Vagina (tissue), 2 donors: Measurements from ENCODE around the gene KCNG1. TPM values are rescaled to one million over a fixed set of nuclear protein-coding genes. Genes with fewer than 3 reads are reported as not detected.
"Not testable (repeated sequence)": the region's sequence is repeated elsewhere in the genome, so short reads cannot be mapped to it uniquely, and the experiment has no call there.

Source experiments
- DNase-seq, 2 donors: peaks; one replicate each; pipeline ENCODE4 v3.0.0-alpha.2; 2017; ENCODE audit errors: extremely low spot score in 2 of 2
- H3K27ac ChIP-seq: fragments of 200-600 bp; sonication (generic); one replicate; pipeline ENCODE4 v1.5.1; 2019
- H3K27me3 ChIP-seq: fragments of 200-600 bp; sonication (generic); one replicate; pipeline ENCODE4 v1.5.1; 2019
- H3K36me3 ChIP-seq, 2 donors: fragments of 200-600 bp; sonication (generic); one replicate each; pipeline ENCODE4 v1.5.1; 2017 to 2019
- H3K4me1 ChIP-seq: fragments of 200-600 bp; sonication (generic); one replicate; pipeline ENCODE4 v1.5.1; 2019
- H3K4me3 ChIP-seq, 2 donors: fragments of 200-600 bp; sonication (generic); 1 replicate in 1 of 2; 2 replicates in 1 of 2; pipeline ENCODE4 v1.5.1; 2016 to 2019
- H3K9me3 ChIP-seq: fragments of 200-600 bp; sonication (generic); one replicate; pipeline ENCODE4 v1.5.1; 2019
- CTCF ChIP-seq, 3 experiments: fragments of 450-650 bp in 2 of 3; fragments of 200-600 bp in 1 of 3; sonication (generic) in 1 of 3; IDR thresholded peaks; one replicate each; pipeline ENCODE4 v1.5.1; 2017 to 2019; ENCODE audit warnings: antibody characterized with exemption in 3 of 3, mild to moderate bottlenecking in 2 of 3, moderate library complexity in 2 of 3
- POLR2A ChIP-seq, 2 donors: fragments of 450-650 bp; IDR thresholded peaks; one replicate each; pipeline ENCODE4 v1.6.1; 2017; ENCODE audit warnings: antibody characterized with exemption in 2 of 2, mild to moderate bottlenecking in 2 of 2, moderate library complexity in 2 of 2
- POLR2AphosphoS5 ChIP-seq, 2 donors: sonication (generic); formaldehyde crosslinking; IDR thresholded peaks; one replicate each; pipeline ENCODE4 v1.9.0; 2017; ENCODE audit warnings: antibody characterized with exemption in 2 of 2, mild to moderate bottlenecking in 2 of 2, low read depth in 1 of 2; ENCODE audit not compliant: insufficient read depth in 1 of 2
- intact Hi-C: fragments of 100-400 bp; cut with DNase I; formaldehyde crosslinking; loops from one replicate; pipeline ENCODE4 v1.15.1; 2023
- total RNA-seq: library from RNA; depleted of rRNA; stranded (reverse); fragments of >200 nt; gene quantifications from one replicate; pipeline ENCODE4 v1.2.3, GENCODE V29; 2016

Gene KCNG1
- total RNA-seq, 1 donor from 2014 or later: 7.9 TPM

GRCh38 chr20:51054233-51054632 is 31.3 kb upstream of the KCNG1 start:
- no peak for DNase-seq
- intact Hi-C loops: no loop called here
- Histone ChIP-seq H3K27ac (no peak overlapping the region), H3K27me3 (no peaks in the 10 kb centered on the region), H3K4me3 (no peak overlapping the region), H3K4me1 (no peaks in the 10 kb centered on the region), H3K36me3 (no peaks in the 10 kb centered on the region), H3K9me3 (no peaks in the 10 kb centered on the region)
- TF ChIP-seq CTCF (IDR thresholded peaks at IDR 0.05) (no peak), POLR2AphosphoS5 (IDR thresholded peaks at IDR 0.05; ENCODE audit: insufficient read depth in 1 of 2, low read depth in 1 of 2) (no peak), POLR2A (IDR thresholded peaks at IDR 0.05) (no peak)

- no peak for DNase-seq
- no peaks in the 10 kb centered on the region for H3K9me3 ChIP-seq
- intact Hi-C loops: no loop called here
- H3K27me3 ChIP-seq: no peaks in the 10 kb centered on the region
- no peaks in the 10 kb centered on the region for H3K36me3 ChIP-seq
- no peak overlapping the region for H3K4me3 ChIP-seq
- TF ChIP-seq POLR2A (IDR thresholded peaks at IDR 0.05) (no peak), CTCF (IDR thresholded peaks at IDR 0.05) (no peak), POLR2AphosphoS5 (IDR thresholded peaks at IDR 0.05; ENCODE audit: insufficient read depth in 1 of 2, low read depth in 1 of 2) (no peak)
- H3K4me1 ChIP-seq: no peaks in the 10 kb centered on the region
- no peak overlapping the region for H3K27ac ChIP-seq
These were observed 27.7 kb upstream of the KCNG1 start for GRCh38 chr20:51050531-51051075.

GRCh38 chr20:51046021-51046985 is 23.4 kb upstream of the KCNG1 start:
- no peaks in the 10 kb centered on the region for H3K36me3 ChIP-seq
- no peak overlapping the region for H3K4me3 ChIP-seq
- H3K9me3 ChIP-seq: no peaks in the 10 kb centered on the region
- no peaks in the 10 kb centered on the region for H3K27me3 ChIP-seq
- DNase-seq: no peak
- TF ChIP-seq POLR2AphosphoS5 (IDR thresholded peaks at IDR 0.05; ENCODE audit: insufficient read depth in 1 of 2, low read depth in 1 of 2) (no peak), POLR2A (IDR thresholded peaks at IDR 0.05) (no peak)
- no peak overlapping the region for H3K27ac ChIP-seq
- intact Hi-C loops: no loop called here
- no peaks in the 10 kb centered on the region for H3K4me1 ChIP-seq

- H3K9me3 ChIP-seq, intact Hi-C loops, H3K27me3 ChIP-seq, DNase-seq, H3K4me1 ChIP-seq, H3K4me3 ChIP-seq, H3K36me3 ChIP-seq, H3K27ac ChIP-seq: not testable (repeated sequence)
These were observed 22.6 kb upstream of the KCNG1 start for GRCh38 chr20:51045492-51045891.

GRCh38 chr20:51044796-51045195 is 21.9 kb upstream of the KCNG1 start:
- Histone ChIP-seq H3K36me3 (no peaks in the 10 kb centered on the region), H3K4me1 (no peaks in the 10 kb centered on the region), H3K27me3 (no peaks in the 10 kb centered on the region), H3K9me3 (no peaks in the 10 kb centered on the region), H3K27ac (no peak overlapping the region), H3K4me3 (no peak overlapping the region)
- no peak for DNase-seq
- intact Hi-C loops: no loop called here
- TF ChIP-seq CTCF (IDR thresholded peaks at IDR 0.05) (no peak), POLR2AphosphoS5 (IDR thresholded peaks at IDR 0.05; ENCODE audit: insufficient read depth in 1 of 2, low read depth in 1 of 2) (no peak), POLR2A (IDR thresholded peaks at IDR 0.05) (no peak)

- no peak for TF ChIP-seq POLR2AphosphoS5 (IDR thresholded peaks at IDR 0.05; ENCODE audit: insufficient read depth in 1 of 2, low read depth in 1 of 2)
- no peak for TF ChIP-seq POLR2A (IDR thresholded peaks at IDR 0.05)
- TF ChIP-seq CTCF (IDR thresholded peaks at IDR 0.05): no peak
- no peaks in the 10 kb centered on the region for H3K36me3 ChIP-seq
- no peak for DNase-seq
- no peak overlapping the region for H3K4me3 ChIP-seq
- intact Hi-C loops: no loop called here
- H3K27me3 ChIP-seq: no peaks in the 10 kb centered on the region
- H3K27ac ChIP-seq: no peak overlapping the region
- no peaks in the 10 kb centered on the region for H3K9me3 ChIP-seq
- no peaks in the 10 kb centered on the region for H3K4me1 ChIP-seq
These were observed 20.9 kb upstream of the KCNG1 start for GRCh38 chr20:51043811-51044210.
